CD4-positive, CD25-positive, alpha-beta regulatory T cell (primary cell): ENCODE data around the gene C19orf44. TPM values are rescaled to one million over a fixed set of nuclear protein-coding genes. Genes with fewer than 3 reads are reported as not detected.
"Not testable (repeated sequence)": the region's sequence is repeated elsewhere in the genome, so short reads cannot be mapped to it uniquely, and the experiment has no call there.

Experiments
- ATAC-seq, 2 donors: fragments of 150-1000 bp; cut with Tn5 transposase; one replicate each; pipeline ENCODE4 v1.10.0; 2021; ENCODE audit warnings: low read depth in 2 of 2, moderate number of reproducible peaks in 2 of 2, moderate library complexity in 1 of 2
- DNase-seq, 3 donors: peaks; one replicate each; pipeline versions ENCODE4 v3.0.0 to v3.0.0-alpha.2; 2012 to 2022; ENCODE audit warnings: mixed read lengths in 1 of 3
- H3K27ac ChIP-seq: one replicate; pipeline ENCODE4 v1.7.0; 2013; ENCODE audit warnings: mild to moderate bottlenecking, low read length; ENCODE audit not compliant: insufficient read depth, poor library complexity, severe bottlenecking
- H3K27me3 ChIP-seq: one replicate; pipeline ENCODE4 v1.7.0; 2013; ENCODE audit warnings: low read length; ENCODE audit not compliant: control insufficient read depth, insufficient read depth
- H3K36me3 ChIP-seq: one replicate; pipeline ENCODE4 v1.7.0; 2013; ENCODE audit warnings: mild to moderate bottlenecking, low read length, moderate library complexity; ENCODE audit not compliant: control insufficient read depth, insufficient read depth
- H3K4me1 ChIP-seq: 2 replicates; pipeline ENCODE4 v1.7.0; 2013; ENCODE audit warnings: mild to moderate bottlenecking, low read length; ENCODE audit not compliant: insufficient read depth, control insufficient read depth, poor library complexity, severe bottlenecking
- H3K4me3 ChIP-seq: one replicate; pipeline ENCODE4 v1.7.0; 2013; ENCODE audit warnings: low read depth, mild to moderate bottlenecking, low read length, moderate library complexity
- H3K9me3 ChIP-seq, 2 experiments: 1 replicate in 1 of 2; 2 replicates in 1 of 2; pipeline ENCODE4 v1.7.0; 2013; ENCODE audit warnings: low read length in 2 of 2, mild to moderate bottlenecking in 1 of 2, moderate library complexity in 1 of 2; ENCODE audit not compliant: control insufficient read depth in 2 of 2
- H3K27ac Mint-ChIP-seq, 3 donors: one replicate each; pipeline ENCODE4 v1.8.0; 2020 to 2022; ENCODE audit warnings: mild to moderate bottlenecking in 3 of 3, mixed read lengths in 3 of 3, moderate library complexity in 2 of 3
- H3K27me3 Mint-ChIP-seq: one replicate; pipeline ENCODE4 v1.8.0; 2022; ENCODE audit warnings: mild to moderate bottlenecking, mixed read lengths
- H3K36me3 Mint-ChIP-seq: one replicate; pipeline ENCODE4 v1.8.0; 2020; ENCODE audit warnings: mixed read lengths
- H3K4me1 Mint-ChIP-seq, 4 donors: one replicate each; pipeline ENCODE4 v1.8.0; 2020 to 2022; ENCODE audit warnings: mixed read lengths in 4 of 4, mild to moderate bottlenecking in 1 of 4
- H3K4me3 Mint-ChIP-seq, 4 donors: one replicate each; pipeline ENCODE4 v1.8.0; 2020 to 2022; ENCODE audit warnings: mild to moderate bottlenecking in 4 of 4, mixed read lengths in 4 of 4, moderate library complexity in 3 of 4
- H3K9me3 Mint-ChIP-seq, 7 donors: one replicate each; pipeline ENCODE4 v1.8.0; 2020 to 2022; ENCODE audit warnings: mixed read lengths in 7 of 7, mild to moderate bottlenecking in 3 of 7, moderate library complexity in 2 of 7
- polyA plus RNA-seq, 4 donors: library from polyadenylated mRNA; unstranded; fragments of 300-500 nt; fragmentation: Illumina TruSeq; gene quantifications; one replicate each; pipeline ENCODE4 v1.2.3, GENCODE V29; 2021
- total RNA-seq: library from RNA; stranded (reverse); gene quantifications from one replicate; pipeline ENCODE4 v1.2.3, GENCODE V29; 2022

C19orf44 gene
- total and polyA plus RNA-seq, 5 donors from 2014 or later = 0.76 to 1.9 (median 1.5) TPM; not detected in 1

- H3K4me1 ChIP-seq = peaks cover 53% of the 10 kb centered on the region
- no peak for DNase-seq
- H3K27me3 Mint-ChIP-seq = no peaks in the 10 kb centered on the region
- no peaks in the 10 kb centered on the region for H3K27me3 ChIP-seq
- H3K9me3 ChIP-seq = no peaks in the 10 kb centered on the region
- no peak overlapping the region for H3K4me3 ChIP-seq
- peak overlapping the region; percentile 60 to 78 (median 68) for H3K4me3 Mint-ChIP-seq
- no peaks in the 10 kb centered on the region for H3K9me3 Mint-ChIP-seq
- H3K4me1 Mint-ChIP-seq = peaks cover 18 to 50% (median 27%) of the 10 kb centered on the region in 4 donors
- peaks cover 3% of the 10 kb centered on the region for H3K36me3 ChIP-seq
- H3K27ac ChIP-seq = no peak overlapping the region
- ATAC-seq = no peak
- peak overlapping the region in 2 of 3 donors; percentile 74 to 84 for H3K27ac Mint-ChIP-seq
- H3K36me3 Mint-ChIP-seq = peaks cover 4% of the 10 kb centered on the region
These were observed 48.5 kb downstream of the C19orf44 start for GRCh38 chr19:16544473-16545231.

GRCh38 chr19:16548956-16549355 is 52.8 kb downstream of the C19orf44 start:
- no peaks in the 10 kb centered on the region for H3K27me3 ChIP-seq
- H3K4me1 ChIP-seq = peaks cover 18% of the 10 kb centered on the region
- ATAC-seq = no peak
- no peaks in the 10 kb centered on the region for H3K9me3 ChIP-seq
- Mint-ChIP-seq H3K36me3 (peaks cover 16% of the 10 kb centered on the region), H3K4me1 (peaks cover 5 to 20% (median 10%) of the 10 kb centered on the region in 4 donors), H3K27me3 (no peaks in the 10 kb centered on the region), H3K4me3 (no peak overlapping the region), H3K9me3 (no peaks in the 10 kb centered on the region), H3K27ac (no peak overlapping the region)
- DNase-seq = no peak
- H3K4me3 ChIP-seq = no peak overlapping the region
- H3K36me3 ChIP-seq = peaks cover 24% of the 10 kb centered on the region
- no peak overlapping the region for H3K27ac ChIP-seq

- not testable (repeated sequence) for H3K9me3 ChIP-seq, H3K9me3 Mint-ChIP-seq, H3K27me3 ChIP-seq, ATAC-seq, H3K4me3 Mint-ChIP-seq, H3K4me1 Mint-ChIP-seq, DNase-seq, H3K27ac ChIP-seq, H3K4me3 ChIP-seq, H3K27me3 Mint-ChIP-seq, H3K4me1 ChIP-seq
- H3K27ac Mint-ChIP-seq = peak overlapping the region in 2 of 3 donors; percentile 38 to 55
- peaks cover 36% of the 10 kb centered on the region for H3K36me3 ChIP-seq
- H3K36me3 Mint-ChIP-seq = peaks cover 16% of the 10 kb centered on the region
These were observed 55.7 kb downstream of the C19orf44 start for GRCh38 chr19:16551902-16552301.

GRCh38 chr19:16554776-16555175 is 58.6 kb downstream of the C19orf44 start:
- ATAC-seq (no peak), DNase-seq (no peak)
- H3K9me3 ChIP-seq = no peaks in the 10 kb centered on the region
- H3K27me3 ChIP-seq = no peaks in the 10 kb centered on the region
- no peaks in the 10 kb centered on the region for H3K9me3 Mint-ChIP-seq
- H3K27me3 Mint-ChIP-seq = no peaks in the 10 kb centered on the region
- no peaks in the 10 kb centered on the region for H3K4me1 ChIP-seq
- H3K4me3 Mint-ChIP-seq = no peak overlapping the region
- no peak overlapping the region for H3K4me3 ChIP-seq
- H3K27ac ChIP-seq = no peak overlapping the region
- H3K27ac Mint-ChIP-seq = no peak overlapping the region
- H3K36me3 ChIP-seq = peaks cover 43% of the 10 kb centered on the region
- peaks cover 20% of the 10 kb centered on the region for H3K36me3 Mint-ChIP-seq
- peaks cover 0 to 4% (median 2%) of the 10 kb centered on the region in 4 donors for H3K4me1 Mint-ChIP-seq

GRCh38 chr19:16559780-16560276 is 63.6 kb downstream of the C19orf44 start:
- DNase-seq (no peak), ATAC-seq (no peak)
- H3K36me3 ChIP-seq = peaks cover 47% of the 10 kb centered on the region
- peaks cover 33% of the 10 kb centered on the region for H3K36me3 Mint-ChIP-seq
- peak overlapping the region in 1 of 3 donors; percentile 80 for H3K27ac Mint-ChIP-seq
- peaks cover 0 to 12% (median 7%) of the 10 kb centered on the region in 4 donors for H3K4me1 Mint-ChIP-seq
- H3K4me3 ChIP-seq = no peak overlapping the region
- H3K9me3 Mint-ChIP-seq = no peaks in the 10 kb centered on the region
- H3K27me3 ChIP-seq = no peaks in the 10 kb centered on the region
- no peak overlapping the region for H3K4me3 Mint-ChIP-seq
- H3K27ac ChIP-seq = no peak overlapping the region
- H3K4me1 ChIP-seq = no peaks in the 10 kb centered on the region
- no peaks in the 10 kb centered on the region for H3K27me3 Mint-ChIP-seq
- no peaks in the 10 kb centered on the region for H3K9me3 ChIP-seq

- ATAC-seq (no peak), DNase-seq (no peak)
- Histone ChIP-seq H3K27ac (no peak overlapping the region), H3K9me3 (no peaks in the 10 kb centered on the region), H3K27me3 (no peaks in the 10 kb centered on the region), H3K4me3 (no peak overlapping the region), H3K36me3 (peaks cover 42% of the 10 kb centered on the region), H3K4me1 (peaks cover 11% of the 10 kb centered on the region)
- Mint-ChIP-seq H3K27ac (peak overlapping the region in 2 of 3 donors; percentile 31 to 74), H3K4me1 (peaks cover 4 to 24% (median 14%) of the 10 kb centered on the region in 4 donors), H3K4me3 (no peak overlapping the region), H3K9me3 (no peaks in the 10 kb centered on the region), H3K36me3 (peaks cover 38% of the 10 kb centered on the region), H3K27me3 (no peaks in the 10 kb centered on the region)
These were observed 65.2 kb downstream of the C19orf44 start for GRCh38 chr19:16561382-16561781.

- no peaks in the 10 kb centered on the region for H3K27me3 ChIP-seq
- H3K4me3 ChIP-seq = no peak overlapping the region
- Mint-ChIP-seq H3K27me3 (no peaks in the 10 kb centered on the region), H3K36me3 (peaks cover 41% of the 10 kb centered on the region), H3K27ac (no peak overlapping the region), H3K9me3 (no peaks in the 10 kb centered on the region), H3K4me3 (no peak overlapping the region), H3K4me1 (peaks cover 6 to 34% (median 16%) of the 10 kb centered on the region in 4 donors)
- no peak overlapping the region for H3K27ac ChIP-seq
- ATAC-seq (no peak), DNase-seq (no peak)
- H3K4me1 ChIP-seq = peaks cover 23% of the 10 kb centered on the region
- H3K9me3 ChIP-seq = no peaks in the 10 kb centered on the region
- peaks cover 45% of the 10 kb centered on the region for H3K36me3 ChIP-seq
These were observed 66.4 kb downstream of the C19orf44 start for GRCh38 chr19:16562608-16563025.
